NT2/D1 (cell line): ENCODE data around the gene NUAK1.
A peak's percentile ranks its signal among the peaks of the same experiment; 100 is the strongest.

ENCODE experiments used
- DNase-seq: peaks from one replicate; pipeline ENCODE4 v3.0.0-alpha.2; 2011; ENCODE audit warnings: low read depth, low spot score
- H3K27me3 ChIP-seq: 2 replicates; pipeline ENCODE4 v1.6.0; 2011; ENCODE audit warnings: mild to moderate bottlenecking; ENCODE audit not compliant: insufficient read length, insufficient read depth
- H3K36me3 ChIP-seq: 2 replicates; pipeline ENCODE4 v1.6.1; 2011; ENCODE audit warnings: mild to moderate bottlenecking, low read length, mixed read lengths; ENCODE audit not compliant: insufficient read depth, insufficient read length
- H3K4me1 ChIP-seq: 2 replicates; pipeline ENCODE4 v1.5.1; 2011; ENCODE audit not compliant: insufficient read depth, insufficient read length
- H3K4me3 ChIP-seq: 2 replicates; pipeline ENCODE4 v1.5.1; 2011; ENCODE audit warnings: low read depth; ENCODE audit not compliant: insufficient read length
- H3K9ac ChIP-seq: 2 replicates; pipeline ENCODE4 v1.6.0; 2011; ENCODE audit warnings: low read depth; ENCODE audit not compliant: insufficient read length
- H3K9me3 ChIP-seq: 2 replicates; pipeline ENCODE4 v1.5.1; 2011; ENCODE audit warnings: mild to moderate bottlenecking, low read length; ENCODE audit not compliant: insufficient read depth
- SUZ12 ChIP-seq: IDR thresholded peaks from 2 replicates; pipeline ENCODE4 v1.6.1; 2011; ENCODE audit not compliant: insufficient read length, insufficient read depth; ENCODE audit errors: extremely low read depth
- YY1 ChIP-seq: IDR thresholded peaks from 2 replicates; pipeline ENCODE4 v1.6.1; 2011; ENCODE audit not compliant: insufficient read length, insufficient read depth
- ZNF274 ChIP-seq: IDR thresholded peaks from 2 replicates; pipeline ENCODE4 v1.6.1; 2011; ENCODE audit warnings: mild to moderate bottlenecking, low read depth, low read length

Gene NUAK1

DNA sequence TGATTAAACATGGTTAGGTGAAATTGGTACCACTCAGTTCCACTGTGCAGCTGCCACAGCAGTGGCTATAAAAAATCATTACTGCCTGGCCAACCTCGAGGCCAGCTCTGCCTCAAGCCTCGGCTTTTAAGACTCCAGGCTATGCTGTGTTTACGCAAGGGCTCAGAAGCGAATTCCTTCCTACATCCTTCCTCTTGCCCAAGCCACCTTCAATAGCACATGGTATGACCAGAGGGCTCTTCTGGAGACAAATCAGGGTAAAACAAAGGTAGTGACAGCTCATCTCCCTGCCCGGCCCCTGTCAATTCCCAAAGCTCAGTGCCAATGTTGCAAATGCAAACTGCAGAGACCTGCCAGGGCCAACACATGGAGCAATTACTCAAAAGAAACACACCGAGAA, 31.9 kb downstream of the NUAK1 start:
- TF ChIP-seq ZNF274, result no peak
- TF ChIP-seq SUZ12, result no peak
- no peak for TF ChIP-seq YY1
- DNase-seq, result no peak
- Histone ChIP-seq H3K4me3 (no peak overlapping the region), H3K27me3 (no peaks in the 10 kb centered on the region), H3K9ac (no peak overlapping the region), H3K4me1 (peaks cover 13% of the 10 kb centered on the region), H3K36me3 (peaks cover 46% of the 10 kb centered on the region), H3K9me3 (no peaks in the 10 kb centered on the region)

- H3K9me3 ChIP-seq, result no peaks in the 10 kb centered on the region
- DNase-seq, result no peak
- H3K9ac ChIP-seq, result no peak overlapping the region
- H3K4me3 ChIP-seq, result no peak overlapping the region
- peaks cover 12% of the 10 kb centered on the region for H3K4me1 ChIP-seq
- no peaks in the 10 kb centered on the region for H3K27me3 ChIP-seq
- peaks cover 50% of the 10 kb centered on the region for H3K36me3 ChIP-seq
- no peak for TF ChIP-seq SUZ12
- TF ChIP-seq ZNF274, result no peak
- TF ChIP-seq YY1, result no peak
Observed at GRCh38 chr12:106106061-106106566, 32.6 kb downstream of the NUAK1 start.

- Histone ChIP-seq H3K36me3 (peaks cover 67% of the 10 kb centered on the region), H3K27me3 (no peaks in the 10 kb centered on the region)
Observed at GRCh38 chr12:106101803-106102202, 37.0 kb downstream of the NUAK1 start.

GRCh38 chr12:106098691-106099200, 40.0 kb downstream of the NUAK1 start:
- H3K9me3 ChIP-seq, result no peaks in the 10 kb centered on the region
- H3K36me3 ChIP-seq, result peaks cover 75% of the 10 kb centered on the region
- peak; percentile 62 for DNase-seq
- no peak for TF ChIP-seq SUZ12
- no peak for TF ChIP-seq YY1
- TF ChIP-seq ZNF274, result no peak
- H3K9ac ChIP-seq, result no peak overlapping the region
- peaks cover 12% of the 10 kb centered on the region for H3K4me1 ChIP-seq
- H3K4me3 ChIP-seq, result no peak overlapping the region
- H3K27me3 ChIP-seq, result no peaks in the 10 kb centered on the region

More at GRCh38 chr12:106101803-106102202, 37.0 kb downstream of the NUAK1 start:
- H3K9me3 ChIP-seq, result no peaks in the 10 kb centered on the region
- no peak overlapping the region for H3K4me3 ChIP-seq
- peaks cover 10% of the 10 kb centered on the region for H3K4me1 ChIP-seq
- DNase-seq, result no peak
- H3K9ac ChIP-seq, result no peak overlapping the region
- TF ChIP-seq ZNF274 (no peak), SUZ12 (no peak), YY1 (no peak)

GRCh38 chr12:106097011-106097410, 41.7 kb downstream of the NUAK1 start:
- no peaks in the 10 kb centered on the region for H3K27me3 ChIP-seq
- DNase-seq, result no peak
- no peaks in the 10 kb centered on the region for H3K9me3 ChIP-seq
- H3K4me3 ChIP-seq, result no peak overlapping the region
- peaks cover 75% of the 10 kb centered on the region for H3K36me3 ChIP-seq
- no peak overlapping the region for H3K9ac ChIP-seq
- H3K4me1 ChIP-seq, result peaks cover 12% of the 10 kb centered on the region
- TF ChIP-seq ZNF274 (no peak), SUZ12 (no peak), YY1 (no peak)

- H3K36me3 ChIP-seq, result peaks cover 71% of the 10 kb centered on the region
- DNase-seq, result no peak
- no peaks in the 10 kb centered on the region for H3K9me3 ChIP-seq
- no peaks in the 10 kb centered on the region for H3K27me3 ChIP-seq
- H3K4me3 ChIP-seq, result no peak overlapping the region
- TF ChIP-seq SUZ12 (no peak), ZNF274 (no peak), YY1 (no peak)
- no peak overlapping the region for H3K9ac ChIP-seq
- peaks cover 12% of the 10 kb centered on the region for H3K4me1 ChIP-seq
Observed at GRCh38 chr12:106096376-106096775, 42.4 kb downstream of the NUAK1 start.

DNA sequence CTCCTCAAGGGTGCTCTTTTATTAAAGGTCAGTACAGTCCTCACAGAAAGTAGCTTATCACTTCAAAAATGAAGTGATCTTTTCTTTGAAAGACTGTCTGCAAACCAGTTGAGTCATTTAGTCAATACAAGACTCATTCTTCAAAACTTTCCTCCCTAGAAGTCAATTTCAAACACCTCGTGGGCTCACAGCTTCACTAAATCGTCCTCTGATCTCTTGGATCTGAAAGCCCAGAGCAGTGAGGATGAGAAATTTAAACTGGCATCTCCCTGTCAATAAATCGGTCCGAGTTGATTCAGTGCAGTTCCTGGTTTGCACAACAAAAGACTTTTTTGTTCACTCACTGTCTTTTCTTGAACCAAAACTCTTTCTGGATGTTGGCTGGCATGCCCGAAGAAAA, 44.5 kb downstream of the NUAK1 start:
- no peak for DNase-seq
- H3K9me3 ChIP-seq, result no peaks in the 10 kb centered on the region
- peaks cover 75% of the 10 kb centered on the region for H3K36me3 ChIP-seq
- TF ChIP-seq SUZ12 (no peak), YY1 (no peak), ZNF274 (no peak)
- H3K4me1 ChIP-seq, result peaks cover 12% of the 10 kb centered on the region
- no peak overlapping the region for H3K9ac ChIP-seq
- H3K4me3 ChIP-seq, result no peak overlapping the region
- H3K27me3 ChIP-seq, result no peaks in the 10 kb centered on the region
